IPS-NIHi11 (cell line): ENCODE data around the gene PHF12.

ENCODE experiments used
- DNase-seq: peaks from one replicate; pipeline ENCODE4 v3.0.0; 2012; ENCODE audit warnings: mixed read lengths, low spot score

PHF12 gene

GRCh38 chr17:28858801-28859355 is 92.4 kb downstream of the PHF12 start:
- no peak for DNase-seq

GRCh38 chr17:28857905-28858800 is 93.2 kb downstream of the PHF12 start:
- DNase-seq: no peak

DNA sequence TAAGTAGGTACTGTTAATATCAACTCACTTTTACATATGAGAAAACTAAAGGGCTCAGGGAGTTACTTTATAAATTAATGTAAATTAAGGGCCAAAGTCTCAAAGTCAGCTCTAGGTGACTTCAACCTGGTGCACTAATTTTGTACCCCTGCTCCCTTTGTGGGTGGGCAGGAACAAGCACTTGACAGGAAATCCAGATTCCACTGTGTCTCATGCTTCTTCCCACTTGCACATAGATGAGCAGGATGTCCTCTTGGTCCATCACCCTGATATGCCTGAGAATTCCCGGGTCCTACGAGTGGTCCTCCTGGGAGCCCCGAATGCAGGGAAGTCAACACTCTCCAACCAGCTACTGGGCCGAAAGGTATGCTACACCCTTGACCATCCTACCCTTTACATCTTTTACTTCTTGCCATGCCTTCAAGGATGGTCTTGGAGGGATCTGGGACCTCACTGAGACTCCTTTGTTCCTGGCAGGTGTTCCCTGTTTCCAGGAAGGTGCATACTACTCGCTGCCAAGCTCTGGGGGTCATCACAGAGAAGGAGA is 95.2 kb downstream of the PHF12 start:
- no peak for DNase-seq

DNA sequence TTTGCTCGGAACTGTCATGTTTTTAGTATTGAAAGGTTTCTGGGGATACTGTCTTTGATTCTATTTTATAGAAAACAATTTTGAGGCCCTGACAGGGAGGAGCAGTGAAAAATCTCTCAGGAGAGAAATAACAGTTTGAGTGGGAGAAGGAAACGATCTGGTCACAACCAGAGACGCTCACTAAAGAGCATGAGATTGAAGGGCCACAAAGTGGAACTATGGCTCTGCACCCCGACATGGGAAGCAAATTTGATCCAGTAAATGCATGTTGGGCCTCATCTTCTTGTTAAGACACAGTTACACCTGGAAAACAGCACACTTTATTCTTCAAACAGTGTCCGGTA is 96.0 kb downstream of the PHF12 start:
- DNase-seq: no peak
